ENCODE data around the gene ST8SIA6. TPM values are rescaled to one million over a fixed set of nuclear protein-coding genes. Genes with fewer than 3 reads are reported as not detected.

ST8SIA6 gene
- total RNA-seq, 1 experiment from 2014 or later = 1.3 TPM

DNA sequence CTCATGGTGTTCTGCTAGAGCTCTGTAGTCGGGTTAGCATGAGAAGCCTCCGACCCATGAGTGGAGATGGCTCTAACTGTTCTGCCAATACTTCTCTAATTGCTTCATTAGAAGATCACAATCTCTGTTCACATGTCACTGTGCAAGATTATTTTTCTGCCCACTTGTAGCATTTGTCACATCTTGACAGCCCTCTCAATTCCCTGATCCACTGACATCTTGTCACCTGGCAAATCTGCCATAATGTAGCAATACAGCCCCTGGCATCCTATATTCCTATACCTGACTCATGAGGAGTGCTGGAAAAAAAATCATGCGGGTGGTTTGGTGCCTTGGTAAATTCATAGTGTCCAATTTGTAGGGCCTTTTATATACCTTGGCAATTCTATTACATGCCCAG is 58.4 kb downstream of the ST8SIA6 start:
- Histone ChIP-seq H4K20me1 (ENCODE audit: insufficient read depth) (no peaks in the 10 kb centered on the region), H3K36me3 (ENCODE audit: control insufficient read depth in 1 of 2, insufficient read depth in 2 of 2, low read length in 2 of 2) (no peaks in the 10 kb centered on the region), H3K4me3 (replicated peaks in 1 of 2; ENCODE audit: low read depth in 1 of 2, low read length in 2 of 2) (no peak overlapping the region), H3K9ac (ENCODE audit: low read length) (no peak overlapping the region), H3K27ac (ENCODE audit: low read depth, low read length) (no peak overlapping the region), H3K4me1 (ENCODE audit: control insufficient read depth in 1 of 2, insufficient read depth in 2 of 2, low read length in 2 of 2) (no peaks in the 10 kb centered on the region), H3K79me2 (ENCODE audit: insufficient read depth, low read length) (no peaks in the 10 kb centered on the region), H3K27me3 (ENCODE audit: insufficient read depth, low read length) (no peaks in the 10 kb centered on the region), H3K4me2 (ENCODE audit: low read length) (no peak overlapping the region), H3K9me2 (ENCODE audit: insufficient read depth) (no peaks in the 10 kb centered on the region), H2AFZ (ENCODE audit: low read depth, low read length, poor library complexity, severe bottlenecking) (no peak overlapping the region), H3K9me3 (ENCODE audit: control insufficient read depth in 1 of 2, insufficient read depth in 1 of 2, low read depth in 1 of 2, low read length in 2 of 2) (no peaks in the 10 kb centered on the region)
- no peak for DNase-seq (ENCODE audit: low read depth, low spot score)
- RAD21 ChIA-PET (ENCODE audit: low non-redundant PET in 1 of 2, low total read pairs in 2 of 2, uncharacterized antibody in 2 of 2, unreplicated experiment in 2 of 2) = no interaction called here
- intact Hi-C loops (cut with micrococcal nuclease) = no loop called here
- no peak for ATAC-seq
- TF ChIP-seq EGR1 (IDR thresholded peaks at IDR 0.05; ENCODE audit: low read depth) (no peak), POLR2A (IDR thresholded peaks at IDR 0.05; ENCODE audit: borderline replicate concordance, extremely low read depth, insufficient read depth, insufficient read length) (no peak)
- POLR2A ChIA-PET = no interaction called here
- BruUV-seq (replicated peaks) = no TSS peak
- CTCF ChIA-PET = no interaction called here

DNA sequence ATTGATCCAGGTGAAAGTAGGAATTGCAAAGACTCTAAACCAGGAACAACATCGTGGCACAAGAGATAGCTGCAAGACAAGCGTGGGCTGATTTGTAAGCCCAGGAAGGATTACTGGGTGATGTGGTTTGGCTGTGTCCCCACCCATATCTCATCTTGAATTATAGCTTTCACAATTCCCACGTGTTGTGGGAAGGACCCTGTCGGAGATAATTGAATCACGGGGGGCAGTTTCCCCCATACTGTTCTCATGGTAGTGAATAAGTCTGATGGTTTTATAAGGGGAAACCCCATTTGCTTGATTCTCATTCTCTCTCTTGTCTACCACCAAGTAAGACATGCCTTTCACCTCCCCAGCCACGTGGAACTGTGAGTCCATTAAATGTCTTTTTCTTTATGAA is 59.5 kb downstream of the ST8SIA6 start:
- Histone ChIP-seq H3K36me3 (ENCODE audit: control insufficient read depth in 1 of 2, insufficient read depth in 2 of 2, low read length in 2 of 2) (no peaks in the 10 kb centered on the region), H3K79me2 (ENCODE audit: insufficient read depth, low read length) (no peaks in the 10 kb centered on the region), H3K9me3 (ENCODE audit: control insufficient read depth in 1 of 2, insufficient read depth in 1 of 2, low read depth in 1 of 2, low read length in 2 of 2) (no peaks in the 10 kb centered on the region), H3K4me1 (ENCODE audit: control insufficient read depth in 1 of 2, insufficient read depth in 2 of 2, low read length in 2 of 2) (no peaks in the 10 kb centered on the region), H3K27me3 (ENCODE audit: insufficient read depth, low read length) (no peaks in the 10 kb centered on the region), H3K4me2 (ENCODE audit: low read length) (no peak overlapping the region), H3K9me2 (ENCODE audit: insufficient read depth) (no peaks in the 10 kb centered on the region), H4K20me1 (ENCODE audit: insufficient read depth) (no peaks in the 10 kb centered on the region), H2AFZ (ENCODE audit: low read depth, low read length, poor library complexity, severe bottlenecking) (no peak overlapping the region), H3K27ac (ENCODE audit: low read depth, low read length) (no peak overlapping the region), H3K4me3 (replicated peaks in 1 of 2; ENCODE audit: low read depth in 1 of 2, low read length in 2 of 2) (no peak overlapping the region), H3K9ac (ENCODE audit: low read length) (no peak overlapping the region)
- DNase-seq (ENCODE audit: low read depth, low spot score) (no peak), ATAC-seq (no peak)
- no peak for TF ChIP-seq EZH2phosphoT487 (IDR thresholded peaks at IDR 0.05; ENCODE audit: borderline replicate concordance)
- ChIA-PET RAD21 (ENCODE audit: low non-redundant PET in 1 of 2, low total read pairs in 2 of 2, uncharacterized antibody in 2 of 2, unreplicated experiment in 2 of 2) (no interaction called here), CTCF (no interaction called here), POLR2A (no interaction called here)
- BruUV-seq (replicated peaks) = no TSS peak
- intact Hi-C loops (cut with micrococcal nuclease) = no loop called here

DNA sequence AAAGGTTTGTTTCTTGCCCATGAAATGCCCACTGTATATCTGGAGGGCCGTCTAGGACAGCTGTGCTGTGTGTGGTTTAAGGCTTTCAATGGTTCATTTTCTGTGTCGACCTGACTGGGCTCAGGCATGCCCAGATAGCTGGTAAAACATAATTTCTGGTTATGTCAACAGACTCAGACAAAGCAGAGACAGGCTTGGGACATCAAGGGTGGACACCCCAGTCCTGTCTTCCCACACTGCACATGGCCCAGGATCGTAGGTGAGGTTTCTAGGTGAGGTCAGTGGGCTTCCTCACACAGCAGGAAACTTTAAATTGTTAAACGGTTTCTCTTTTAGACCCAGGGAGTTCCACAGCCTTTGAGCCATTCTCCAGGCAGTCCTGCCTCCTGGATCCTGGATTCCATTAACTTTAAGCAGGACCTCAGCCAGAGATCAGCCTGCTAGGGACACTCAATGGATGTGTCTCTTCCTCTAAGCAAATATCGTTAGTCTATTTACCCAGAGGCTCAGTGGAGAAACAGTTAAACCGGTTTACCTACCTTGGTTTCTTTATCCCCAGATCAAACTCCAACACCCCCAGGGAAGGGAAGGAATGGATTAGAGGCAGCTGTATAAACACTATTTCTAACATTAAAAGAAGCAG is 66.4 kb downstream of the ST8SIA6 start:
- H3K27ac ChIP-seq (ENCODE audit: low read depth, low read length) = no peak overlapping the region
- H3K9ac ChIP-seq (ENCODE audit: low read length) = no peak overlapping the region
- no peaks in the 10 kb centered on the region for H4K20me1 ChIP-seq (ENCODE audit: insufficient read depth)
- no TSS peak for BruUV-seq (replicated peaks)
- no peaks in the 10 kb centered on the region for H3K9me3 ChIP-seq (ENCODE audit: control insufficient read depth in 1 of 2, insufficient read depth in 1 of 2, low read depth in 1 of 2, low read length in 2 of 2)
- intact Hi-C loops (cut with micrococcal nuclease) = no loop called here
- POLR2A ChIA-PET = no interaction called here
- no peak overlapping the region for H2AFZ ChIP-seq (ENCODE audit: low read depth, low read length, poor library complexity, severe bottlenecking)
- no peak overlapping the region for H3K4me3 ChIP-seq (replicated peaks in 1 of 2; ENCODE audit: low read depth in 1 of 2, low read length in 2 of 2)
- no peaks in the 10 kb centered on the region for H3K27me3 ChIP-seq (ENCODE audit: insufficient read depth, low read length)
- ATAC-seq (no peak), DNase-seq (ENCODE audit: low read depth, low spot score) (no peak)
- H3K9me2 ChIP-seq (ENCODE audit: insufficient read depth) = no peaks in the 10 kb centered on the region
- CTCF ChIA-PET = no interaction called here
- no peaks in the 10 kb centered on the region for H3K36me3 ChIP-seq (ENCODE audit: control insufficient read depth in 1 of 2, insufficient read depth in 2 of 2, low read length in 2 of 2)
- H3K79me2 ChIP-seq (ENCODE audit: insufficient read depth, low read length) = no peaks in the 10 kb centered on the region
- no peak overlapping the region for H3K4me2 ChIP-seq (ENCODE audit: low read length)
- H3K4me1 ChIP-seq (ENCODE audit: control insufficient read depth in 1 of 2, insufficient read depth in 2 of 2, low read length in 2 of 2) = peaks cover 6 to 7% of the 10 kb centered on the region in 2 experiments; a peak in 2 of 4 replicates
- RAD21 ChIA-PET (ENCODE audit: low non-redundant PET in 1 of 2, low total read pairs in 2 of 2, uncharacterized antibody in 2 of 2, unreplicated experiment in 2 of 2) = no interaction called here
- TF ChIP-seq ZBTB33 (IDR thresholded peaks at IDR 0.05; ENCODE audit: extremely low read depth, insufficient replicate concordance, low read length) = no peak
- no peak for TF ChIP-seq ZNF274 (IDR thresholded peaks at IDR 0.05; ENCODE audit: low read depth, low read length)
- no peak for TF ChIP-seq SIN3A (IDR thresholded peaks at IDR 0.05; ENCODE audit: low read depth)
- no peak for TF ChIP-seq ATF3 (IDR thresholded peaks at IDR 0.05)
- TF ChIP-seq ZFX (IDR thresholded peaks at IDR 0.05) = no peak
- TF ChIP-seq SRF (IDR thresholded peaks at IDR 0.05; ENCODE audit: low read depth) = no peak
- no peak for TF ChIP-seq POLR2AphosphoS5 (IDR thresholded peaks at IDR 0.05; ENCODE audit: low read depth, low read length)
- TF ChIP-seq CBX3 (IDR thresholded peaks at IDR 0.05; ENCODE audit: low read depth) = no peak
- no peak for TF ChIP-seq CEBPB (IDR thresholded peaks at IDR 0.05; ENCODE audit: low read depth)
- TF ChIP-seq SP1 (IDR thresholded peaks at IDR 0.05; ENCODE audit: low read depth) = no peak
- no peak for TF ChIP-seq TCF7L2 (IDR thresholded peaks at IDR 0.05; ENCODE audit: borderline replicate concordance, extremely low read depth, insufficient read depth, insufficient read length)

All from HCT116 (cell line).